ENCODE data around the gene NFIX.
"Not testable (repeated sequence)": the region's sequence is repeated elsewhere in the genome, so short reads cannot be mapped to it uniquely, and the experiment has no call there.

Gene NFIX

DNA sequence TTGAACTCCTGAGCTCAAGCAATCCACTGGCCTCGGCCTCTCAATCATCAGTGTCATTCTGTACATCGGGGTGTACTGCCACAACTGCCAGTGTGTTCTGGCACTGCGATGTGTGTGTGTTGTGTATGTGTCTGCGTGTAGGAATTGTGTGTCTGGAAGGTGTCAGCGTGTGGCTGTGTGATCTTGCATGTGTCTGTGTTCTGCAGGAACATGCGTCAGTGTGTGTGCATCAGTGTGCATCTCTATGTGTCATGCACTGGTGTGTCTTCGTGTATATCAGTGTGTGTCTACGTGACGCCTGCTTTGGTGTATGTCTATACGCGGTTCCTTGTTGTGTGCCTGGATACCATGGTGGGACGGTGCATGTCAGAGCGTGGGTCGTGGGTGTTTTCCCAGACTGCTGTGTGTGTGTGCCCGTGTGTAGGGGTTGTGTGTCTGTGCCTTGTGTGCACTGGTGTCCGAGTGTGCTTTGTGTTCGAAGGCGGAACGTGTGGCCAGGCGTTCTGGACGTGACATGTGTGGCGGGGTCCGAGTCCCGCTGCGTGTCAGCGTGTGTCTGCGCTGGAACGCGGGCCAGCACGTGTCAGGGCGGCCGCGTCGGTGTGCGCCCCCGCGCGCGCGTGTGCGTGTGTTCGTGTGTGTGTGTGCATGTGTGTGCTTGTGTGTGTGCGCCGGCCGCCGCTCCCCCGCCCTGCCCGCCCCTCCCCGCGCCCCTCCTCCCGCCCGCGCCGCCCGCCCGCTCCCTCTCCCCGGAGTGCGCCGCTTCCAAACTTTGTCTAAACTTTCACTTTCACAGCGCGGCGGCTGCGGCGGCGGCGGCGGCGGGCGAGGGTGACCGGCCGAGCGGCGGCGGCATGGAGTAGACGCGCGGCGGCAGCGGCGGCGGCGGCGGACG is at the start of gene NFIX:
TSS of gene NFIX (plus strand) at position 775 of the 895 bp plus-strand sequence. CDS start 363 bp downstream, outside the sequence.
- DNase-seq (ENCODE audit: low read depth), result peak; percentile 75

GRCh38 chr19:12945479-12946091 is 49.7 kb upstream of the NFIX start, which contains the start of gene RAD23A:
Gene RAD23A (plus strand): TSS chr19:12945862. CDS start chr19:12945949, 87 bp downstream.
- peak; percentile 98 for DNase-seq (ENCODE audit: low read depth)

- peak; percentile 85 for DNase-seq (ENCODE audit: low read depth)
Observed at GRCh38 chr19:12946092-12946721, 49.1 kb upstream of the NFIX start.

DNA sequence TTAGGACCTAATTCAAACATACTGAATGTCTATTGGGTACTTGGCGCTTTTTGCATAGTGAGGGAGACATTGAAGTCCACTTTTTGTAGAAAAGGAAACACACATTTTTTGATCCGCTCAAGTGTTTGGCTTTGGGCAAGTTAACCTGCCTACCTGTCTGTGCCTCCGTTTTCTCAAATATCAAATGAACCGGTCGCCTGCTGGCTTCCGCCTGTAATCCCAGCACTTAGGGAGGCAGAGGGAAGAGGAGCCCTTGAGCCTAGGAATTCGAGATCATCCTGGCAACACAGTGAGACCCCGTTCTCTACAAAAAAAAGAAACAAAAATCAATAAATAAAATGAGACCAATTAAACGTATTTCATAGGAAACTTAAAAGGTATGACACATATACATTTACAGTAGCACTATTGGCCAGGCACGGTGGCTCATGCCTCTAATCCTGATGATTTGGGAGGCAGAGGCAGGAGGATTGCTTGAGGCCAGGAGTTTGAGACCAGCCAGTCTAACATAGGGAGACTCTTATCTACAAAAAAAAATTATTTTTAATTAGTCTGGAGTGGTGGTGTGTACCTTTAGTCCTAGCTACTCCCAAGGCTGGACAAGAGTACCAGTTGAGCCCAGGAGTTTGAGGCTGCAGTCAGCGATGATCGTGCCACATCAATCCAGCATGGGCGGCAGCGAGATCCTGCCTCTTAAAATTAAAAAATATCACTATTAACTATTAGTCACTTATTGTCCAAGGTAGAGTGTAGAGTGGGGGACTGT is 48.4 kb upstream of the NFIX start:
- no peak for DNase-seq (ENCODE audit: low read depth)

DNA sequence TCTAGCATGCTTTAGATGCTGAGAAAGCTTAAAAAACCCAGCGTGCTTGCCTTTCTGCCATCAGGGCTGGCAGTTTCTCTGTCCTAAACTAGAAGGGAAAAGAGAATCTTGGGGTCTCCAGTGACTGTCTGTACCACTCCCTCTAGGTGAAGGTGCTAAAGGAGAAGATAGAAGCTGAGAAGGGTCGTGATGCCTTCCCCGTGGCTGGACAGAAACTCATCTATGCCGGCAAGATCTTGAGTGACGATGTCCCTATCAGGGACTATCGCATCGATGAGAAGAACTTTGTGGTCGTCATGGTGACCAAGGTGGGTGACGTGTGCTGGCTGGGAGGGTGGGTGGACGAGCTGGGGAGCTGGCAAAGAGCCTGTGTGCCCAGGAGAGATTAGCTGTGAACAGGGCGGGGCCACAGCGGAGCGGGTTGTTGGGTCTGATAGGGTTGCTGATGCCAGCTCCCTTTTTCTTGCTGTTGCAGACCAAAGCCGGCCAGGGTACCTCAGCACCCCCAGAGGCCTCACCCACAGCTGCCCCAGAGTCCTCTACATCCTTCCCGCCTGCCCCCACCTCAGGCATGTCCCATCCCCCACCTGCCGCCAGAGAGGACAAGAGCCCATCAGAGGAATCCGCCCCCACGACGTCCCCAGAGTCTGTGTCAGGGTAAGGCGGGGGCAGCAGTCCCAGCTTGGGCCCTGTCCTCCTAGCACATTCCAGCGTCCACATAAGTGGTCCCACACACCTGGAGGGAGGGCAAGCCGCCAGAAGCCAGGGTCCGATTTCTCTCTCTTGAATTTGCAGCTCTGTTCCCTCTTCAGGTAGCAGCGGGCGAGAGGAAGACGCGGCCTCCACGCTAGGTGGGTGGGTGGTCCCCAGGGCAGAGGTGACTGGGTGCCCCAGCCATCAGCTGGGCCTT is 47.3 kb upstream of the NFIX start:
- no peak for DNase-seq (ENCODE audit: low read depth)

GRCh38 chr19:12948612-12949362 is 46.5 kb upstream of the NFIX start:
- no peak for DNase-seq (ENCODE audit: low read depth)

DNA sequence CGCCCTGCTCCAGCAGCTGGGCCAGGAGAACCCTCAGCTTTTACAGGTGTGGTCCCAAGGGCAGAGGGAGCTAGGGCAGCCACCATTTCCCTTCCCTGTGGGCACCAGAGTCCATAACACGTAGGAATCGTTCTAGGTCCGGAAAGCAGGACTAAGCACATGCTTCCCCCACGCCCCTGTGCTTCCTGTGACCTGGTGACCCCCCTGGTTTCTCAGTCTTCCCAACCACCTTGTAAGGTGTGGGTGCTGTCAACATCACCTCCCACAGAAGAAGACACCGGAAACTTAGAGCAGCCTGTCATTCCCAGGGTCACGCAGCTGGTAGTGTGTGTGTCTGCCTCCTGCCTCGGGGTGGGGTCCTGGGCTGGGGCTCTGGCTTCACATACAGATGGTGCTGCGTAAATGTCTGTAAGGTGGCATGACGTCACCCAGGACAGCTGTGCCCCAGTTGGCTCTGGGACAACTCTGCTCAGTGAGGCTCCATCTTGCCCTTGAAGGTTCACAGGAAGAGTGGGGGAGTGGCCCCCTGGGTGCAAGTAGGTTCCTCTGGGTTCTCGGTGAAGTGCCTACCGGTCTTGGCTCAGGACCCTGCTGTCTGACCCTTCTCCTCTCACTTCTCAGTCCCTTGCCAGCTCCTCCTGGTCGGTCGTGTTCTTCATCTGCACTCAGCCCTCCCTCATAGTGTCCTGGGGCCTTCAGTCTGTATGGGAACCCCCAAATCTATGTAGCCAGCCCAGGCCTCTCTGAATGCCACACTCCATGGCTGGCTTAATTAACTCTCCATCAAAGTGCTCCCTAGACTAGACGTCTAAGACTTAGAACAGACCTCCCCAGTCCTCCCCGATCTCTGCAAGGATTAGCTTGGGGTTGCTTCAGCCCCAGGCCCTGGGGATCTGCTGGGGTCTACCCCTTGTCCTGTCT is 45.7 kb upstream of the NFIX start:
- no peak for DNase-seq (ENCODE audit: low read depth)

GRCh38 chr19:12952050-12952449 is 43.2 kb upstream of the NFIX start:
- DNase-seq (ENCODE audit: low read depth), result not testable (repeated sequence)

- DNase-seq (ENCODE audit: low read depth), result peak; percentile 73
Observed at GRCh38 chr19:12952488-12953137, 42.7 kb upstream of the NFIX start.

- DNase-seq (ENCODE audit: low read depth), result no peak
Observed at GRCh38 chr19:12953138-12953798, 42.0 kb upstream of the NFIX start.

GRCh38 chr19:12953799-12954611 is 41.3 kb upstream of the NFIX start:
- no peak for DNase-seq (ENCODE audit: low read depth)

GRCh38 chr19:12954612-12954962 is 40.7 kb upstream of the NFIX start:
- no peak for DNase-seq (ENCODE audit: low read depth)

GRCh38 chr19:12955575-12955974 is 39.7 kb upstream of the NFIX start:
- DNase-seq (ENCODE audit: low read depth), result not testable (repeated sequence)

GRCh38 chr19:12955996-12956395 is 39.3 kb upstream of the NFIX start:
- DNase-seq (ENCODE audit: low read depth), result no peak

GRCh38 chr19:12956446-12957388 is 38.6 kb upstream of the NFIX start, which contains the start of gene GADD45GIP1:
Gene GADD45GIP1 (minus strand): TSS chr19:12957223. CDS start chr19:12957212, 11 bp downstream.
- DNase-seq (ENCODE audit: low read depth), result peak; percentile 71

All from fibroblast of gingiva (primary cell).